ENCODE measurements around the gene ATOSB.

Gene ATOSB

GRCh38 chr9:35108461-35108860 lies 7.2 kb downstream of the ATOSB start:
- no peaks in the 10 kb centered on the region for H3K9me3 ChIP-seq (ENCODE audit: severe bottlenecking)
- H3K27ac ChIP-seq (ENCODE audit: poor library complexity, severe bottlenecking) = no peak overlapping the region
- H3K27me3 ChIP-seq (ENCODE audit: insufficient read depth, poor library complexity, severe bottlenecking) = no peaks in the 10 kb centered on the region
- ATAC-seq (ENCODE audit: low read depth) (no peak), DNase-seq (ENCODE audit: low spot score) (no peak)
- H3K4me3 ChIP-seq (ENCODE audit: severe bottlenecking) = no peak overlapping the region
- H3K4me1 ChIP-seq (ENCODE audit: insufficient read depth, poor library complexity, severe bottlenecking) = peaks cover 19% of the 10 kb centered on the region
- H3K36me3 ChIP-seq (ENCODE audit: low read depth) = peaks cover 42% of the 10 kb centered on the region
- TF ChIP-seq, protein P1, sequence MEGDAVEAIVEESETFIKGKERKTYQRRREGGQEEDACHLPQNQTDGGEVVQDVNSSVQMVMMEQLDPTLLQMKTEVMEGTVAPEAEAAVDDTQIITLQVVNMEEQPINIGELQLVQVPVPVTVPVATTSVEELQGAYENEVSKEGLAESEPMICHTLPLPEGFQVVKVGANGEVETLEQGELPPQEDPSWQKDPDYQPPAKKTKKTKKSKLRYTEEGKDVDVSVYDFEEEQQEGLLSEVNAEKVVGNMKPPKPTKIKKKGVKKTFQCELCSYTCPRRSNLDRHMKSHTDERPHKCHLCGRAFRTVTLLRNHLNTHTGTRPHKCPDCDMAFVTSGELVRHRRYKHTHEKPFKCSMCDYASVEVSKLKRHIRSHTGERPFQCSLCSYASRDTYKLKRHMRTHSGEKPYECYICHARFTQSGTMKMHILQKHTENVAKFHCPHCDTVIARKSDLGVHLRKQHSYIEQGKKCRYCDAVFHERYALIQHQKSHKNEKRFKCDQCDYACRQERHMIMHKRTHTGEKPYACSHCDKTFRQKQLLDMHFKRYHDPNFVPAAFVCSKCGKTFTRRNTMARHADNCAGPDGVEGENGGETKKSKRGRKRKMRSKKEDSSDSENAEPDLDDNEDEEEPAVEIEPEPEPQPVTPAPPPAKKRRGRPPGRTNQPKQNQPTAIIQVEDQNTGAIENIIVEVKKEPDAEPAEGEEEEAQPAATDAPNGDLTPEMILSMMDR (IDR thresholded peaks at IDR 0.05; ENCODE audit: poor library complexity, severe bottlenecking) = no peak

- Histone ChIP-seq H3K36me3 (ENCODE audit: low read depth) (peaks cover 42% of the 10 kb centered on the region), H3K9me3 (ENCODE audit: severe bottlenecking) (no peaks in the 10 kb centered on the region), H3K27ac (ENCODE audit: poor library complexity, severe bottlenecking) (no peak overlapping the region), H3K4me1 (ENCODE audit: insufficient read depth, poor library complexity, severe bottlenecking) (peaks cover 15% of the 10 kb centered on the region), H3K4me3 (ENCODE audit: severe bottlenecking) (no peak overlapping the region), H3K27me3 (ENCODE audit: insufficient read depth, poor library complexity, severe bottlenecking) (no peaks in the 10 kb centered on the region)
- no peak for ATAC-seq (ENCODE audit: low read depth)
- TF ChIP-seq, protein P1 (IDR thresholded peaks at IDR 0.05; ENCODE audit: poor library complexity, severe bottlenecking) = no peak
- no peak for DNase-seq (ENCODE audit: low spot score)
These were observed 8.1 kb downstream of the ATOSB start for GRCh38 chr9:35107297-35108290.

DNA sequence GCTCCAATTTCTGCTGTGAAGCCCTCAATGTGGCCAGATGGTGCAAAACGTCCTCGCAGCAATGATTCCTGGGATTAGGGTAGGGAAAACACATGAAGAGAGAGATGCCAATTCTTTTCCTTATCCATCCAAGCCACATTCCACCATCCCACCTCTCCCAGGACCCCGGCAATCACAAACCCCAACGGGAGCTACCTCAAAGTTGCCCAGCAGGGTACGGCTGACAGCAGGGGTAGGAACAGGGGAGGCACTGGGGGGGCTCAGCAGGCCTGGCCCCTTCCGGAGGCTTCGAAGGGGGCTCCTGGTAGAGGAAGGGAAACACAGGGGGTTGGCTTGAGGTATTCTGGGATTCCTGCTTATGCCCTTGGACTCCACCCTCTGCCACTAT lies 9.3 kb downstream of the ATOSB start:
- DNase-seq (ENCODE audit: low spot score) (no peak), ATAC-seq (ENCODE audit: low read depth) (no peak)
- Histone ChIP-seq H3K36me3 (ENCODE audit: low read depth) (peaks cover 52% of the 10 kb centered on the region), H3K4me3 (ENCODE audit: severe bottlenecking) (no peak overlapping the region), H3K9me3 (ENCODE audit: severe bottlenecking) (no peaks in the 10 kb centered on the region), H3K27me3 (ENCODE audit: insufficient read depth, poor library complexity, severe bottlenecking) (no peaks in the 10 kb centered on the region), H3K4me1 (ENCODE audit: insufficient read depth, poor library complexity, severe bottlenecking) (peaks cover 8% of the 10 kb centered on the region), H3K27ac (ENCODE audit: poor library complexity, severe bottlenecking) (no peak overlapping the region)
- TF ChIP-seq, protein P1 (IDR thresholded peaks at IDR 0.05; ENCODE audit: poor library complexity, severe bottlenecking) = no peak

DNA sequence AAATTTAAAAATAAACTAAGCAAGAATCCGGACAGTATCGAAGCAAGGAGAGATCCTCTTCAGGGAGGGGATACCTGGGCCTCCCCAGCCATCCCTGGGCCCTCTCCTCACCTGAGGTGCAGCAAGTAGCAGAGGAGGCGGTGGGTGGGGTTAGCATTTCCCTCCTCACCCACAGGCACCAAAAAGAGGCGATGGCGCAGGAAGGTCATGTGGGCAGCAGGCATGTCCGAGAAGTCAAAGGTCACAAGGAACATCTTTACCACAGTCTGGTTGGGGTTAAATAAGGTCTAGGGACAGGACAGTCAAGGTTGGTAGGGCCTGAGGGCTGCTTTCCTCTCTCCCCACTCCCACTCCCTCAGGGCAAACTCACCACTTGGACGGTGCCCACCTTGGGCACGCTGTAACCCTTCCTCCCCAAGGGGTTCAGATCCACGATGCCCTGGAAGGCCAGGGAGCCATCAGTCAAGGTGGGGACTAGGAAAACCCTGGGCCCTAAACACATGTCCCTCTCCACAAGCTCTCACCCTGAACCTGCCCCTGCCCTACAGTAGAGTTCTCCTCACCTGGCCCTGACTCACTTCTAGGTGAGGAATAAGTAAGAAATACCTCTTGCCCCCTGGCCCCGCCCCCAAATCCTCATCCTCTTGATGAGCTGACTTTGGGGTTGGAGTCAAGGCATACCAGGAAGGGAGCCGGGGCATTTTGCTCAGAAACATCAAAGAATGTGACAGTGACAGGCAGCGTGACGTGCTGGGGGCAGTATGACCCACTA lies 9.9 kb downstream of the ATOSB start:
- Histone ChIP-seq H3K9me3 (ENCODE audit: severe bottlenecking) (no peaks in the 10 kb centered on the region), H3K36me3 (ENCODE audit: low read depth) (peaks cover 57% of the 10 kb centered on the region), H3K4me1 (ENCODE audit: insufficient read depth, poor library complexity, severe bottlenecking) (peaks cover 7% of the 10 kb centered on the region), H3K4me3 (ENCODE audit: severe bottlenecking) (no peak overlapping the region), H3K27me3 (ENCODE audit: insufficient read depth, poor library complexity, severe bottlenecking) (no peaks in the 10 kb centered on the region), H3K27ac (ENCODE audit: poor library complexity, severe bottlenecking) (no peak overlapping the region)
- ATAC-seq (ENCODE audit: low read depth) (no peak), DNase-seq (ENCODE audit: low spot score) (no peak)
- TF ChIP-seq, protein P1 (IDR thresholded peaks at IDR 0.05; ENCODE audit: poor library complexity, severe bottlenecking) = no peak

Data from RWPE2 (cell line).